Trophoblast cell (in vitro differentiated cells and primary cell): ENCODE measurements around the gene NXT1.

ENCODE experiments used
- DNase-seq, 2 donors: peaks; one replicate each; pipeline ENCODE4 v3.0.0-alpha.2; 2016
- H2AFZ ChIP-seq: 2 replicates; pipeline ENCODE4 v1.6.1; 2013; ENCODE audit warnings: low read length, moderate library complexity, mild to moderate bottlenecking; ENCODE audit not compliant: insufficient read depth, poor library complexity
- H2AK5ac ChIP-seq: 2 replicates; pipeline ENCODE4 v1.6.1; 2013; ENCODE audit warnings: mild to moderate bottlenecking, low read length
- H2BK120ac ChIP-seq: 2 replicates; pipeline ENCODE4 v1.6.1; 2013; ENCODE audit warnings: low read length, mild to moderate bottlenecking, moderate library complexity; ENCODE audit not compliant: insufficient read depth, poor library complexity
- H2BK12ac ChIP-seq: 2 replicates; pipeline ENCODE4 v1.6.1; 2013; ENCODE audit warnings: mild to moderate bottlenecking, low read length, moderate library complexity
- H2BK5ac ChIP-seq: 2 replicates; pipeline ENCODE4 v1.6.1; 2013; ENCODE audit warnings: low read length, low read depth, moderate library complexity, mild to moderate bottlenecking; ENCODE audit not compliant: poor library complexity
- H3K14ac ChIP-seq: 2 replicates; pipeline ENCODE4 v1.6.1; 2013; ENCODE audit warnings: mild to moderate bottlenecking, low read length
- H3K18ac ChIP-seq: 2 replicates; pipeline ENCODE4 v1.6.1; 2013; ENCODE audit warnings: mild to moderate bottlenecking, low read length
- H3K23ac ChIP-seq: 2 replicates; pipeline ENCODE4 v1.6.1; 2013; ENCODE audit warnings: low read length
- H3K27ac ChIP-seq: 2 replicates; pipeline ENCODE4 v1.5.1; 2013; ENCODE audit warnings: low read depth, mild to moderate bottlenecking, inconsistent platforms, low read length, moderate library complexity
- H3K27me3 ChIP-seq: 2 replicates; pipeline ENCODE4 v1.6.1; 2013; ENCODE audit warnings: inconsistent platforms, mild to moderate bottlenecking, low read length, moderate library complexity; ENCODE audit not compliant: insufficient read depth
- H3K36me3 ChIP-seq, 2 experiments: 1 replicate in 1 of 2; 2 replicates in 1 of 2; pipeline ENCODE4 v1.6.1; 2013; ENCODE audit warnings: low read length in 2 of 2, mild to moderate bottlenecking in 2 of 2, moderate library complexity in 1 of 2; ENCODE audit not compliant: insufficient read depth in 2 of 2, control insufficient read depth in 1 of 2
- H3K4ac ChIP-seq: 2 replicates; pipeline ENCODE4 v1.6.1; 2013; ENCODE audit warnings: low read depth, mild to moderate bottlenecking, low read length, moderate library complexity
- H3K4me1 ChIP-seq, 2 experiments: 1 replicate in 1 of 2; 2 replicates in 1 of 2; pipeline ENCODE4 v1.6.1; 2013; ENCODE audit warnings: low read length in 2 of 2, mild to moderate bottlenecking in 2 of 2, moderate library complexity in 1 of 2; ENCODE audit not compliant: insufficient read depth in 2 of 2, control insufficient read depth in 1 of 2
- H3K4me2 ChIP-seq: 2 replicates; pipeline ENCODE4 v1.6.1; 2013; ENCODE audit warnings: inconsistent platforms, mild to moderate bottlenecking, low read length, moderate library complexity
- H3K4me3 ChIP-seq: 2 replicates; pipeline ENCODE4 v1.5.1; 2013; ENCODE audit warnings: mild to moderate bottlenecking, low read depth, low read length, inconsistent platforms
- H3K79me1 ChIP-seq: one replicate; pipeline ENCODE4 v1.6.1; 2013; ENCODE audit warnings: low read length
- H3K79me2 ChIP-seq: 2 replicates; pipeline ENCODE4 v1.6.1; 2013; ENCODE audit warnings: low read length, mild to moderate bottlenecking; ENCODE audit not compliant: control insufficient read depth, insufficient read depth, poor library complexity
- H3K9ac ChIP-seq: 2 replicates; pipeline ENCODE4 v1.6.1; 2013; ENCODE audit warnings: mild to moderate bottlenecking, low read length
- H3K9me3 ChIP-seq: 2 replicates; pipeline ENCODE4 v1.6.1; 2013; ENCODE audit warnings: low read depth, mild to moderate bottlenecking, control low read depth, inconsistent platforms, low read length; ENCODE audit not compliant: insufficient read depth
- H4K12ac ChIP-seq: 2 replicates; pipeline ENCODE4 v1.6.1; 2013; ENCODE audit warnings: low read depth, mild to moderate bottlenecking, low read length, moderate library complexity
- H4K8ac ChIP-seq: 2 replicates; pipeline ENCODE4 v1.6.1; 2013; ENCODE audit warnings: low read depth, mild to moderate bottlenecking, low read length, moderate library complexity
- H4K91ac ChIP-seq: one replicate; pipeline ENCODE4 v1.6.1; 2013; ENCODE audit warnings: low read depth, mild to moderate bottlenecking, low read length, moderate library complexity
- WGBS: extraction: QIAGEN DNeasy Blood & Tissue Kit; methylation state at CpG from one replicate; pipeline ENCODE4 v1.1.7; 2013; ENCODE audit warnings: missing lambda C conversion rate; ENCODE audit not compliant: insufficient read length, insufficient coverage; ENCODE audit errors: extremely low coverage; 5-methylcytosine and 5-hydroxymethylcytosine counted together

Gene NXT1

DNA sequence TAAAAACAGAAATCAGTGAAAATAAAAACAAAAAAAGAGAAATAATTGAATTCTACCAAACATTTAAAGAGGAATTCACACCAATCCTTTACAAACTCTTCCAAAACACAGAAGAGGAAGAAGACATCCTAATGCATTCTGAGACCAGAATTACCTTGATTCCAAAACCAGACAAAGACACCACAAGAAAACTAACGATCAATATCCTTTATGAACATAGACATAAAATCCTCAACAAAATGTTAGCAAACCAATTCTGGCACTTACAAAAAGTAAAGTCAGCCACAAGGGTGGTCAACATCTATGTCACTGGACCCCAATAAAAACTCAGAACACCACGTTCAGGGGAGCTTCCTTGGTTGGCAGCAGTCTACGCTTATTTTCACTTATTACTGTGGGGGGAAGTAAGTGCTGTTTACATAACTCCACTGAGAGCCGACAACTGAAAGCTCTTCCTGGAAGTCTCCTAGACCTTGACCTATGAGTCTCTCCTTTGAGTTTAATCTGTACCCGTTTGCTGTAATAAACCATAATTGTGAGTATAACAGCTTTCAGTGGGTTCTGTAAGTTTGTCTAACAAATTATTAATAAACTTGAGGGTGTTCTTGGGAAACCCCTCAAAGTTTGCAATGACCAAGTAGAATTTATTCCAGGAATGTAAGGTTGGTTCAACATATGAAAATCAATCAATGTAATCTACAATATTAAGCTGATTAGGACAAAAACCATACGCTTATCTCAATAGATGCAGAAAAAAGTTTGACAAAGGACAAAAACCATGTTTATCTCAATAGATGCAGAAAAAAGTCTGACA lies 35.9 kb downstream of the NXT1 start:
- H3K27ac ChIP-seq: no peak overlapping the region
- no peaks in the 10 kb centered on the region for H3K27me3 ChIP-seq
- no peak overlapping the region for H4K8ac ChIP-seq
- peaks cover 4 to 7% of the 10 kb centered on the region in 2 experiments for H3K36me3 ChIP-seq
- no peak overlapping the region for H2BK5ac ChIP-seq
- H3K4me3 ChIP-seq: no peak overlapping the region
- H3K14ac ChIP-seq: no peak overlapping the region
- no peak overlapping the region for H4K12ac ChIP-seq
- H3K23ac ChIP-seq: no peak overlapping the region
- no peak overlapping the region for H3K18ac ChIP-seq
- DNase-seq: no peak
- H3K9ac ChIP-seq: no peak overlapping the region
- no peak overlapping the region for H3K4me2 ChIP-seq
- no peak overlapping the region for H2AFZ ChIP-seq
- no peak overlapping the region for H2AK5ac ChIP-seq
- no CpG with 5 or more reads among the region's 6 CpGs for WGBS
- H3K79me1 ChIP-seq: no peaks in the 10 kb centered on the region
- no peaks in the 10 kb centered on the region for H3K9me3 ChIP-seq
- no peak overlapping the region for H2BK120ac ChIP-seq
- H2BK12ac ChIP-seq: no peak overlapping the region
- H3K79me2 ChIP-seq: no peaks in the 10 kb centered on the region
- H3K4ac ChIP-seq: no peak overlapping the region
- H4K91ac ChIP-seq: no peak overlapping the region
- no peaks in the 10 kb centered on the region for H3K4me1 ChIP-seq

DNA sequence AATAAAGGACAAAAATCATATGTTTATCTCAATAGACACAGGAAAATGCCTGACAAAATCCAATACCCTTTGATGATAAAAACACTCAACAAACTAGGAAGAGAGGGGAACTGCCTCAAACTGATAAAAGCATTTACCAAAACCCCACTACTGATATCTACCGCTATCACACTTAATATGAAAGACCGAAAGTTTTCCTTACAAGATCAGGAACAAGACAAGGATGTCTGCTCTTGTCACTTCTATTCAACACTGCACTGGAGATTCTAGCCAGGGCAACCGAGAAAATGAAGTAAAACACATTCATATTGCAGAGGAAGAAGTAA lies 36.5 kb downstream of the NXT1 start:
- H3K18ac ChIP-seq: no peak overlapping the region
- no peak overlapping the region for H3K27ac ChIP-seq
- H3K79me1 ChIP-seq: no peaks in the 10 kb centered on the region
- H3K79me2 ChIP-seq: no peaks in the 10 kb centered on the region
- DNase-seq: no peak
- no peak overlapping the region for H3K4me2 ChIP-seq
- no peak overlapping the region for H2BK5ac ChIP-seq
- no peak overlapping the region for H3K14ac ChIP-seq
- H4K91ac ChIP-seq: no peak overlapping the region
- no peak overlapping the region for H2BK120ac ChIP-seq
- H3K9me3 ChIP-seq: no peaks in the 10 kb centered on the region
- H3K4me1 ChIP-seq: no peaks in the 10 kb centered on the region
- H3K4ac ChIP-seq: no peak overlapping the region
- no peak overlapping the region for H2AK5ac ChIP-seq
- H3K4me3 ChIP-seq: no peak overlapping the region
- no peak overlapping the region for H2AFZ ChIP-seq
- H3K9ac ChIP-seq: no peak overlapping the region
- H4K12ac ChIP-seq: no peak overlapping the region
- H2BK12ac ChIP-seq: no peak overlapping the region
- no peak overlapping the region for H4K8ac ChIP-seq
- no peaks in the 10 kb centered on the region for H3K27me3 ChIP-seq
- no CpG with 5 or more reads among the region's 3 CpGs for WGBS
- H3K23ac ChIP-seq: no peak overlapping the region
- peaks cover 6 to 7% of the 10 kb centered on the region in 2 experiments for H3K36me3 ChIP-seq

DNA sequence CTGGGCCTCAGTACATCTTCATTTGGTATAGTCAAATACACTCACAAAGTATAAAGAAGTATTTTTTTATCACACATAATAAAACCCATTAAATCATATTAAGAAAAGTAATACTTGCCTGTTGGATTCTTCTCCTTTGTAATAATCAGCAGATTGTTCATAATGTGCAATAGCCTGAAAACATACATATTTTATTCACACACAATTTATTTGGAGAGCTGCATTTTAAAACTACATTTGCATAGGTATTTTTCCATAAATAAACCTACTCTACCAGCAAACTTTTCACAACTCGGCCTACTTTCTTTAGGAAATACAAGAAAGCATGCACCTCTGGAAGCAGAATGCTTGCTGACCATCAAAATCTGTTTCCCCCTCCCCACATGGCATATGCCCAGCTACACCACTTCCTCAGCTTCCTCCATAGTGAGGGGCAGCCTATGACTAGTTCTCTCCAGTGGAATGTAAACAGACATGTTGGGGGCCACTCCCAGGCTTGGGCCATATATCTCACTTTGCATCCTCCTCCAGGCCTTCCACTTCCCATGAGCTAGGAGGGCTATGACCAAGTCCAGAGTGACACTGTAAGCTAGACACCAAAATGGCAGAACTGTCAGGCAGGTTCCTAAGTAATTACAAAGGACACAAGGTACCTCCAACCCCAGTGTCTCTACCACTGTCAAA lies 39.6 kb downstream of the NXT1 start:
- Histone ChIP-seq H3K4me1 (no peaks in the 10 kb centered on the region), H2AK5ac (no peak overlapping the region), H3K23ac (no peak overlapping the region), H3K4me2 (no peak overlapping the region), H3K4ac (no peak overlapping the region), H4K91ac (no peak overlapping the region), H3K18ac (no peak overlapping the region), H3K27me3 (no peaks in the 10 kb centered on the region), H2BK12ac (no peak overlapping the region), H4K12ac (no peak overlapping the region), H3K79me2 (no peaks in the 10 kb centered on the region), H3K79me1 (no peaks in the 10 kb centered on the region), H3K4me3 (no peak overlapping the region), H3K9me3 (peaks cover 2% of the 10 kb centered on the region), H3K14ac (no peak overlapping the region), H2AFZ (no peak overlapping the region), H2BK5ac (no peak overlapping the region), H3K36me3 (peaks cover 6 to 21% of the 10 kb centered on the region in 2 experiments), H2BK120ac (no peak overlapping the region), H4K8ac (no peak overlapping the region), H3K9ac (no peak overlapping the region), H3K27ac (no peak overlapping the region)
- DNase-seq: no peak
- no CpG with 5 or more reads among the region's 1 CpG for WGBS

DNA sequence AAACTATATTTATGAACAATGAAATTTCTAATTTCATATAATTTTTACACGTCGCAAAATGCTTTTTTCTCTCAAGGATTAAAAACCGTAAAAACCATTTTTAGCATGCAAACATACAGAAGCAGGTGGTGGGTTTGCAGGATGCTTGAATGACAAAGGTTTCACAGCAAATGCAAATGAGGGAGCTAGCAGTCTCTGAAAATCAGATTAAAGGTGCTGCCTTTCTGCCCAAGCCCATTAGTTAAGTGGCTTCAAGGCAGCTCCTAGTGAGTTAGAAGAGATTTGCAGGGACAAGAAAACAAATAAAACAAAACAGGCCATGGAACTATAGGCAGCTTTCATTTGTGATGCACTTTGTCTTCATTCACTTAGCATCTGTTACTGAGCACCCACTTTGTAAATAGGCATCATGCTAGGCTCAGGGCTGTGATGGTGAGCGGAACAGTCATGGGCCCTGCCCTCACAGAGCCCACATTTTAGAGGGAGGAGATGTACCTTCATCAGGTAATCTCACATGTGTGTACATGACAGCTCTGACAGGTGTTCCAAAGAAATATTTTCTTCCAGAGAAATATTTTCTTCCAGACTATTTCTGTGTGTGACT lies 41.2 kb downstream of the NXT1 start:
- H2BK120ac ChIP-seq: no peak overlapping the region
- WGBS: no CpG with 5 or more reads among the region's 4 CpGs
- H4K91ac ChIP-seq: no peak overlapping the region
- no peak overlapping the region for H2AK5ac ChIP-seq
- H3K4me3 ChIP-seq: no peak overlapping the region
- H3K9ac ChIP-seq: peak overlapping the region; percentile 56
- no peak overlapping the region for H4K8ac ChIP-seq
- no peak overlapping the region for H3K14ac ChIP-seq
- H3K4ac ChIP-seq: no peak overlapping the region
- H3K27me3 ChIP-seq: no peaks in the 10 kb centered on the region
- H3K27ac ChIP-seq: no peak overlapping the region
- H3K79me2 ChIP-seq: no peaks in the 10 kb centered on the region
- H2BK5ac ChIP-seq: no peak overlapping the region
- H2BK12ac ChIP-seq: no peak overlapping the region
- H2AFZ ChIP-seq: no peak overlapping the region
- H3K4me2 ChIP-seq: no peak overlapping the region
- H3K4me1 ChIP-seq: no peaks in the 10 kb centered on the region
- H3K23ac ChIP-seq: no peak overlapping the region
- peaks cover 2% of the 10 kb centered on the region for H3K9me3 ChIP-seq
- no peak overlapping the region for H3K18ac ChIP-seq
- DNase-seq: no peak
- H4K12ac ChIP-seq: no peak overlapping the region
- H3K36me3 ChIP-seq: peaks cover 6 to 21% of the 10 kb centered on the region in 2 experiments
- H3K79me1 ChIP-seq: no peaks in the 10 kb centered on the region
